Measurements from ENCODE around the gene CDH8.

The CDH8 gene

GRCh38 chr16:62036101-62036801 lies at the start of gene CDH8:
CDH8 (minus strand) TSS chr16:62036438; CDS start chr16:62021403, 15,035 bp downstream.
- DNase-seq, result no peak

- no peak for DNase-seq
Observed at GRCh38 chr16:62079236-62079635, 43.0 kb upstream of the CDH8 start.

GRCh38 chr16:62077998-62078397 lies 41.8 kb upstream of the CDH8 start:
- no peak for DNase-seq

GRCh38 chr16:62076886-62077285 lies 40.6 kb upstream of the CDH8 start:
- no peak for DNase-seq

GRCh38 chr16:62068747-62069146 lies 32.5 kb upstream of the CDH8 start:
- DNase-seq, result no peak

- DNase-seq, result no peak
Observed at GRCh38 chr16:62067981-62068380, 31.7 kb upstream of the CDH8 start.

GRCh38 chr16:62067182-62067581 lies 30.9 kb upstream of the CDH8 start:
- DNase-seq, result no peak

GRCh38 chr16:62066747-62067146 lies 30.5 kb upstream of the CDH8 start:
- no peak for DNase-seq

GRCh38 chr16:62064173-62064572 lies 27.9 kb upstream of the CDH8 start:
- DNase-seq, result no peak

GRCh38 chr16:62060089-62060488 lies 23.9 kb upstream of the CDH8 start:
- no peak for DNase-seq

- DNase-seq, result no peak
Observed at GRCh38 chr16:62059527-62059926, 23.3 kb upstream of the CDH8 start.

- DNase-seq, result no peak
Observed at GRCh38 chr16:62058412-62058811, 22.2 kb upstream of the CDH8 start.

GRCh38 chr16:62051942-62052341 lies 15.7 kb upstream of the CDH8 start:
- DNase-seq, result no peak

- no peak for DNase-seq
Observed at GRCh38 chr16:62050793-62051192, 14.6 kb upstream of the CDH8 start.

- no peak for DNase-seq
Observed at GRCh38 chr16:62046801-62047200, 10.6 kb upstream of the CDH8 start.

GRCh38 chr16:62041401-62041800 lies 5.2 kb upstream of the CDH8 start:
- no peak for DNase-seq

- DNase-seq, result no peak
Observed at GRCh38 chr16:62038646-62039045, 2.4 kb upstream of the CDH8 start.

GRCh38 chr16:62038225-62038624 lies 2.0 kb upstream of the CDH8 start:
- no peak for DNase-seq

- no peak for DNase-seq
Observed at GRCh38 chr16:62036802-62037135, 531 bp upstream of the CDH8 start.

GRCh38 chr16:62035115-62036092 lies 834 bp downstream of the CDH8 start:
- DNase-seq, result no peak

- DNase-seq, result no peak
Observed at GRCh38 chr16:62034231-62035114, 1.8 kb downstream of the CDH8 start.

GRCh38 chr16:62033065-62033464 lies 3.2 kb downstream of the CDH8 start:
- DNase-seq, result no peak

GRCh38 chr16:62029947-62030346 lies 6.3 kb downstream of the CDH8 start:
- no peak for DNase-seq
